ENCODE data around the gene PRRT4.

DNA sequence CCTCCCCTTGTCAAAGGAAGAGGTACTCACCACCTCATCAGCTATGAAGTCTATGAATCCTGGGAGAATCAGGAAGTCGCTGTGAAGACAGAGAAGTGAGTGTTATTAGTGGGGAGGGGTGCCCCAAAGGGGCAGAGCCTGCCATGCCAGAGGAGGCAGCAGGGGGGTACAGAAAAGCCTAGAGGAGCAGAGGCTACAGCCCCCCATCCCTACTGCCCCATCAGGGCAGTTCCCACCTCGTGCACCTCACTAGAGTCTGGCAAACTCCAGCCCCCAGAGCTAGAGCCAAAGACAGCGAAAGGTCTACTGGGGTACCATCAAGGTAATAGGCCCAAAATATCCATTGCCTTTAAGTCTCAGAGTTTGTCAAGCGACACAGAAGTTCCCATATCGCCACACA lies 42.2 kb upstream of the PRRT4 start:
- TF ChIP-seq YY1 (IDR thresholded peaks at IDR 0.05; ENCODE audit: insufficient read depth, insufficient read length) (no peak), SUZ12 (IDR thresholded peaks at IDR 0.05; ENCODE audit: extremely low read depth, insufficient read depth, insufficient read length) (no peak)

All from NT2/D1 (cell line).